A172 (cell line): ENCODE data around the gene USH1G. TPM values are rescaled to one million over a fixed set of nuclear protein-coding genes. Genes with fewer than 3 reads are reported as not detected.

Source experiments
- DNase-seq: peaks from one replicate; pipeline ENCODE4 v3.0.0-alpha.2; 2015; ENCODE audit warnings: low spot score
- total RNA-seq: library from RNA; depleted of rRNA; stranded (reverse); fragments of >200 nt; shearing (Covaris generic); gene quantifications from 2 replicates; pipeline ENCODE4 v1.2.3, GENCODE V29; 2014

Gene USH1G
- total RNA-seq, 1 experiment from 2014 or later, result 0.28 TPM

- no peak for DNase-seq
Observed at GRCh38 chr17:74954115-74954514, 31.1 kb upstream of the USH1G start.

- DNase-seq, result no peak
Observed at GRCh38 chr17:74953134-74953687, 30.2 kb upstream of the USH1G start.

DNA sequence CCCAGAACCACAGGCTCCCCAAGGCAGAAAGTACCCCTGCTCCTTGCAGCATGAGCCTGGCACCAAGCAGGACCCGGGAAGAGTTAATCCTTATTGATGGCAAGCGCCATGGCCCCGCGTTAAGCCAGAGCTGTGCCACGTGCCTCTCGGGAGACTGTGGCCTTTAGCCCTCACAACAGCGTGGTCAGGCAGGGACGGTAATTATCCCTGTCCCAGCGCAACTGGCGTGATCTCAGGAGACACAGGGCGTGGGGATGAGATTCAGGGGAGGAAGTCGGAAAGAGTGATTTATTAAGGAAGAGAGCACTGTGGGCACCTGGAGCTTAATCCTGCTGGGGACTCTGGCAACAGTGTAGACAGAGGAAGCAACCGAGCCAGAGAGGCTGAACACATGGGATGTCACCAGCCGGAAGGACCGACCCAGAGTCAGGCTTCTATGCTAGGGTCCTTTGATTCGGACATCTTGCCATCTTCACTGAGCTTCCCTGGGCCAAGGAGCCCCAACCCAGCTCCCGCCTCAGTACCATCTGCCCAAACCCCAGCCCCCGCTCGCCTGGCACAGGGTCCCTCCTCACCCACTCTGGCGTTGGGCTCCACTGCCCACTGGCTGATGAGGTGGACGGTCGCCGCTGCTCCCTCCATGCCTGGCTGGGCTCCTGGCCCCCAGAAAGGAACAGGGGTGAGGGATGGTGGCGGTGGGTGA is 29.5 kb upstream of the USH1G start:
- DNase-seq, result no peak

DNA sequence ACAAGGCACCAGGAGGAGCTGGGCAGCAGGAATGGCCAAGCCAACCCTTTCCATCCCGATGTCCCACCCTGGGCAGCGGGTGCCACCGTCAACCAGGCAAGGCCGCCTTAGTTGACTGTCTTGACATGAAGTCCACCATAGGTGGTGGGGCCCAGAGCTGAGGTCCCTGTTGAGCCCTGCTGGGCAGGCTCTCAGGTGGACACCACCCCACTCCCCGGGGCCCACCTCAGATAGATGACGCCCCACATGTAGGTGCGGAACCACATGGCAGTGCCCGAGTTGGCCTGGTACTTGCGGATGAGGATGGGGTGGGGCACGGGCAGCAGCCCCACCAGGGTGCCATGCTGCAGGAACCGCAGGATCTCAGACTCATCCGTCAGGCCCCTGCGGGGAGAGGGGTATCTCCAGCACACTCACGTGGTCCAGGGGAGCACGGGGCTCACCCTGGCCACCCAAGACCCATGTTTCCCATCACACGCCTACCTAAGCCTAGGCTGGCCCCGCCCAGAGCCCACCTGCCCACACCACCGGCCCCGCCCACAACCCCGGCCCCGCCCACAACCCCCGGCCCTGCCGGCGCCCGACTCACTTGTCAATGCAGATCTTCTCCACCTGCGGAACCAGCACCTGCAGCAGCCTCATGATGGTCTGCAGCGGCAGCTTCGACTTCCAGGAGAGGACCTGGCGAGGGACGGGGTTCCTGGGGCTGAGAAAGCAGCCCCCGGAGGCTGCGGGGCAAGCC is 28.8 kb upstream of the USH1G start:
- DNase-seq, result no peak

GRCh38 chr17:74951065-74951464 is 28.0 kb upstream of the USH1G start:
- DNase-seq, result no peak

- DNase-seq, result no peak
Observed at GRCh38 chr17:74950207-74950606, 27.2 kb upstream of the USH1G start.

DNA sequence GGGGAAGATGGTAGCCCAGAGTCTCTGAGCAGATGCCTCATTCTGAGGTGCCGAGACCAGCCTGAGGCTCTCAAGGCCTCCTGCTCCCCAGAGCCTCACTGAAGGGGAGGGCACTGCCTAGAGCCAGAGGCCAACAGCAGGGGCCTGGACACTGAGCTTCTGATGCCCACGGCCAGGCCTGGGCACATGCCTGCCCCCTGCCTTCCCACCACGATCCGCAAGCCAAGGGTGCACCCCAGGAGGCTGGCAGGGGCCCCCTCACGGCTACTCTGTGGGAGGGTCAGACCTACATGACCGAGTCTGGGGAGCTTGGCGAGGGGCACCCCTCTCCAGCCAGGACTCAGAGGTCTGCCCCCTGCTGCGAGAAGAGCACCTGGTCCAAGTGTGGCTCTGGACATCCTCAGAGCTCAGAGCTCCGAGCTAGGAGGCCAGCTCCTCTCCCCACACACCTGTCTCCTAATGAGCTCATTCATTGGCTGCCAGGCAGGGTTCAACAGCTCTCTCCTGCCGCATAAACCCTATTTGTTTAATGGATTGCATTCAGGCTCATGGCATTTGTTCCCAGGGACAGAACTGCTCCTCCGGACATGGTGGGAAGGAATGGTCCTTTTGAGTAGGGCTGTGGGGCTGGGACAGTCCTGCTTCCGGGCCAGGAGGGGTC is 26.5 kb upstream of the USH1G start:
- DNase-seq, result no peak

DNA sequence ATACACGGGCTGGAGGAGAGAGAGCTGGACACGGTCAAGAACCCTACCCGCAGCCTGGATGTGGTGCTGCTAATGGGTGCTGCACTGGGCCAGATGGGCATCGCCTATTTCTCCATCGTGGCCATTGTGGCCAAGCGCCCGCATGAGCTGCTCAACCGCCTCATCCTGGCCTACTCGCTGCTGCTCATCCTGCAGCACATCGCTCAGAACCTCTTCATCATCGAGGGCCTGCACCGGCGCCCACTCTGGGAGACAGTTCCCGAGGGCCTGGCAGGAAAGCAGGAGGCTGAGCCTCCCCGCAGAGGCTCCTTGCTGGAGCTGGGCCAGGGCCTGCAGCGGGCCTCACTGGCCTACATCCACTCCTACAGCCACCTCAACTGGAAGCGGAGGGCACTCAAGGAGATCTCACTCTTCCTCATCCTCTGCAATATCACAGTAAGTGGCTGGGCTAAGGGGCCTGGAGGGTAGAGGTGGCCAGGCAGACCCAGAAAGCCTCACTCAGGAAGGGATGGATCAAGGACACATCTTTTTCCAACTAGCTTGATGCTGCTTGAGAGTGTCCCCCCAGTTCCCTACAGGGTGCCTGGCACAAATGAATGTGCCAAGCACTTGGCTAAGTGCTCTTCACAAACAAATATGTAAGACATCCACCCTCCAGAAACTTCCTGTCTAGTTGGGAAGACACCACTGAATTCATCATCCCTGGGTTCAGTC is 24.1 kb upstream of the USH1G start:
- DNase-seq, result no peak

DNA sequence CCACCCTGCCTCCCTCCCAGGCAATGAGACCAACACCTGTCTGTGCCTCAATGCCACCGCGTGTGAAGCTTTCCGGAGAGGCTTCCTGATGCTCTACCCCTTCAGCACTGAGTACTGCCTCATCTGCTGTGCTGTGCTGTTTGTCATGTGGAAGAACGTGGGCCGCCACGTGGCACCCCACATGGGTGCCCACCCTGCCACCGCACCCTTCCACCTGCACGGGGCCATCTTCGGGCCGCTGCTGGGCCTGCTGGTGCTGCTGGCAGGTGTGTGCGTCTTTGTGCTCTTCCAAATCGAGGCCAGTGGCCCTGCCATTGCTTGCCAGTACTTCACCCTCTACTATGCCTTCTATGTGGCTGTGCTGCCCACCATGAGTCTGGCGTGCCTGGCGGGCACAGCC is 23.6 kb upstream of the USH1G start:
- no peak for DNase-seq

GRCh38 chr17:74945543-74945942 is 22.5 kb upstream of the USH1G start:
- no peak for DNase-seq

GRCh38 chr17:74943808-74944522 is 20.9 kb upstream of the USH1G start:
- no peak for DNase-seq

DNA sequence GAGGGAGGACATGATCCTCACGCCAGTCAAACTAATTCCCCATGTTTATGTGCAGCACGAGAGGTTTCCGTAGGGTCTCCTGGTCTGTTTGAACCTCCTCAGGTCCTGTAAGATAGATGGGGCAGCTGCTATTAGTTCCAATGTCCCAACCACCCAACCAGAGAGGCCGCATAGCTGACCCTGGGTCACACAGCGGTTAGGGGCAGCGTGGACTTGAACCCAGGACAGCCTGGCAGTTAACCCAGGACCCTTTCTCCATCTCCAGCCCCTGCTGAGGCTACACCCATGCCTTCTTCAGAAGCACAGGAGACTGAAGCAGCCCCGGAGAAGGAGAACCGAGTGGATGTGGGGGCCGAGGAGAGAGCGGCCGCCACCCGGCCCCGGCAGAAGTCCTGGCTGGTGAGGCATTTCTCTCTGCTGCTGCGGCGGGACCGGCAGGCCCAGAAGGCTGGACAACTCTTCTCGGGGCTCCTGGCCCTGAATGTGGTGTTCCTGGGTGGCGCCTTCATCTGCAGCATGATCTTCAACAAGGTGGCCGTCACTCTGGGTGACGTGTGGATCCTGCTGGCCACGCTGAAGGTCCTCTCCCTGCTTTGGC is 18.2 kb upstream of the USH1G start:
- DNase-seq, result no peak

- DNase-seq, result no peak
Observed at GRCh38 chr17:74939534-74939933, 16.5 kb upstream of the USH1G start.

DNA sequence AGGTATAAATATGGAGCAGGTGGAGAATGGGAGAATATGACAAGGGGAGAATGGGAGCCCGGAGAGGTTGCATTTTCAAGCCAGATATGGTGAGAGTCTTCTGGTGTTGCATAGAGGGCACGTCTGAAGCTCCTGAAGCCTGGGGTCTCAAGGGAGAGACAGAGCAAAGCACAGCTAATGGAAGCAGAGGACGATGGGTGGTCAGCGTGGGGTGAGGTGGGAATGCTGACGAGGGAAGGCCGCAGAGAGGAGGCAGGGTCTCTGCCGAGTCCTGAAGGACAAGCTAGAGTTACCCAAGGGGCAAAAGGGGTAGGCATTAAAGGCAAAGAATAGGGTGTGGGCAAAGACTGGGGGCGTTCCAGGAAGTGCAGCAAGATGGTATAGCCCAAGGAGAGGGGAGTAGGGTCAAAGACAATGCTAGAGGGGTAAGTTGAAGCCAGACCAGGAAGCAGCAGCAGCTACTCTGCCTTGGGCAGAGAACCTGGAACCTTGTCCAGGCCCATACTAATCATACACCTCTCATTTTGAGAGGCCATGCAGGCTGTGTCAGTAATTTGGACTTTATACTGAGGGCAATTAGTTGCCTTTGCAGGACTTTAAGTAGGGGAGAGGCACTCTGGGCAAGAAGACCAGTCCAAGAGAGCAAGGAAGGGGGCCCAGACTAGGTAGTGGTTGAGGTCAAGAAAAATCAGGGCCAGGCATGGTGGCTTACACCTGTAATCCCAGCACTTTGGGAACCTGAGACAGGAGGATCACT is 15.3 kb upstream of the USH1G start:
- DNase-seq, result no peak

GRCh38 chr17:74937064-74938051 is 14.3 kb upstream of the USH1G start:
- DNase-seq, result no peak

DNA sequence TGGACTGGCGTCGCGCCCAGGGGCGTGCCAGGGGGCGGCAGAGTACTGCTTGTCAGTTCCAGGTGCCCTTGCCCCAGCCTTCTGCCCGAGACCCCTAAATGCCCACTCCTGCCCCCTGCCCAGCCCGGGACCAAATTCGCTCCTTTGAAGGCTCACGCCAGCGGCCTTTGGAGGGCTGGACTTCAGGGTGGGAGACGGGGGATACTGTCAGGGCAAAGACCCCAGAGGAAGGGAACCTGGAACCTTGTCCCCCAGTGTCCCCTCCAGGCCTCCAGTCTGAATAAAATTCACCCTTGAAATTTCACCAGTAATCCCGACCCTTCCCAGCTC is 13.4 kb upstream of the USH1G start:
- DNase-seq, result no peak

DNA sequence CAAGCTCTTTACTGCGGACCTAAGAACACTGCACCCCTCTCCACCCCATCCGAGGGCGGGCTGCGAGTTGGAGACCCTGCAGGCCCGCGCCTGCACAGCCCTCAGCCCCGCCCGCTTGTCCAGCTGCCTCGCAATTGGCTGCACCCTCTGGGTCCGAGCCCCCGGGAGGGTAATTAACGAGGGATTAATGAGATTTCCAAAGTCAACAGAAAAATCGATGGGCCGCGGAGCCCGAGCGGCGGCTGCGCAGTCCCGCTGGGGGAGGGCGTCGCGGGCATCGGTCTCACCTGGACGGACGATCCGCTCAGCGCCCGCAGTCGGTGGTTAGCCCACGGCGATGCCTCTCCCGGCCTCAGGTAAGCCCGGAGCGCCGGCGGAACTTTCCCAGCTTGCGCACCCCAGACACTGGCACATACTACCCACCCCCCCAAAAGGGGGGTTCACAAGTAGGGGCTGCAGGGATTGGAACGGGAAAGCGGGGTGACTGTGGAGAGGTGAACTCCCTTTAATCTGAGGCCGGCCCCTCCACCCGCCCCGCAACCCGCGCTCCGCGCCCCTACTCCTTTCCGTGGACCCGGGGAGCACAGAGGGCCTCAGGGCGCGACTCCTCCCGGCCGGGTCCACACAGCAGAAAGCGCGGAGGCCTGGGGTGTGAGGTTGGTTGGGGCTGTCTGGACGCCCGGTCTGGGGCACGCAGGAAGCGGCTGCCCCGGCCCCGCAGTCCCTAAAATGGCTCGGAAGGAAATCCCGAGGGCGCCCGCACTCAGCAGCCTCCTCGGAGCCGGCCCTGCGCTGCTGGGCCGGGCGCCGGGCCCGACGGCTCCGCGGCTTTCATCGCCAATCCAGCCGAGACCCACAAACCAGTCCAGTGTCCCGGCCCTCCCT is 12.8 kb upstream of the USH1G start, which contains the start of gene OTOP3:
TSS of gene OTOP3 (plus strand) at position 314 of the 885 bp plus-strand sequence. CDS start at position 338, 24 bp downstream.
- no peak for DNase-seq

DNA sequence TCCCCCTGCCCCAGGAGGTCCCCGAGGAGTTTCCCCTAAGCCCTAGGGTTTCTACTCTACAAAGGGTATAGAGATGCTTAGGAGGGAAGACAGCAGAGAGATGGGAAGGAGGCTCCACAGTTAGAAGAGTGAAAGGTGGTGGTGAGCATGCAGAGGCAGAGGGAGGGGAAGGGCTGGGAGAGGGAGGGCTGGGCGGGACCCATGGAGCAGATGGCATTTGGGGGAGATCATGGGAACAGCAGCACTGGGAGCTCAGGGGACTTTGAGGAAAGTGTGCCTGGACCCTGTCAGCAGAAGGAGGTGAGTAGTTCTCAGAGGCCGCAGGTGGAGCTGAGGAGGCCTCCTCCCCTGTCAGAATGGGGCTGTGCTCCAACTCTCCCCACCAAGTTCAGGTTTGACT is 12.0 kb upstream of the USH1G start:
- DNase-seq, result no peak
